ENCODE measurements around the gene LMLN.
A peak's percentile ranks its signal among the peaks of the same experiment; 100 is the strongest.
"Not testable (repeated sequence)": the region's sequence is repeated elsewhere in the genome, so short reads cannot be mapped to it uniquely, and the experiment has no call there.

Gene LMLN

GRCh38 chr3:197959891-197960693 is at the start of gene LMLN:
LMLN (plus strand) TSS chr3:197960217; CDS start chr3:197960246, 29 bp downstream.
- peak within 1 kb of the TSS; percentile 74 for H3K27ac ChIP-seq (ENCODE audit: low read depth, low read length)
- no peaks in the 10 kb centered on the region for H3K9me3 ChIP-seq (ENCODE audit: control insufficient read depth in 1 of 2, low read length in 2 of 2)
- peaks cover 22 to 25% of the 10 kb centered on the region in 2 donors for H3K4me1 ChIP-seq (ENCODE audit: control insufficient read depth in 1 of 2, insufficient read depth in 2 of 2, low read length in 2 of 2)
- H3K9ac ChIP-seq (ENCODE audit: low read depth in 1 of 2, low read length in 2 of 2), result peak within 1 kb of the TSS; percentile 56 to 75
- H3K4me3 ChIP-seq (ENCODE audit: low read depth in 1 of 2, low read length in 2 of 2), result peak within 1 kb of the TSS; percentile 89 to 93
- H3K27me3 ChIP-seq (ENCODE audit: control insufficient read depth in 1 of 2, insufficient read depth in 2 of 2, low read length in 2 of 2), result no peaks in the 10 kb centered on the region
- peaks cover 9 to 18% of the 10 kb centered on the region in 2 donors for H3K36me3 ChIP-seq (ENCODE audit: control insufficient read depth in 1 of 2, insufficient read depth in 2 of 2, low read length in 2 of 2)

- Histone ChIP-seq H3K9ac (ENCODE audit: low read depth in 1 of 2, low read length in 2 of 2) (no peak overlapping the region), H3K9me3 (ENCODE audit: control insufficient read depth in 1 of 2, low read length in 2 of 2) (no peaks in the 10 kb centered on the region), H3K27me3 (ENCODE audit: control insufficient read depth in 1 of 2, insufficient read depth in 2 of 2, low read length in 2 of 2) (no peaks in the 10 kb centered on the region), H3K4me3 (ENCODE audit: low read depth in 1 of 2, low read length in 2 of 2) (no peak overlapping the region), H3K36me3 (ENCODE audit: control insufficient read depth in 1 of 2, insufficient read depth in 2 of 2, low read length in 2 of 2) (no peaks in the 10 kb centered on the region), H3K4me1 (ENCODE audit: control insufficient read depth in 1 of 2, insufficient read depth in 2 of 2, low read length in 2 of 2) (no peaks in the 10 kb centered on the region), H3K27ac (ENCODE audit: low read depth, low read length) (no peak overlapping the region)
These were observed 47.1 kb upstream of the LMLN start for GRCh38 chr3:197912741-197913476.

GRCh38 chr3:197913641-197914380 is 46.2 kb upstream of the LMLN start:
- no peaks in the 10 kb centered on the region for H3K4me1 ChIP-seq (ENCODE audit: control insufficient read depth in 1 of 2, insufficient read depth in 2 of 2, low read length in 2 of 2)
- no peaks in the 10 kb centered on the region for H3K27me3 ChIP-seq (ENCODE audit: control insufficient read depth in 1 of 2, insufficient read depth in 2 of 2, low read length in 2 of 2)
- no peaks in the 10 kb centered on the region for H3K9me3 ChIP-seq (ENCODE audit: control insufficient read depth in 1 of 2, low read length in 2 of 2)
- H3K9ac ChIP-seq (ENCODE audit: low read depth in 1 of 2, low read length in 2 of 2), result no peak overlapping the region
- no peak overlapping the region for H3K27ac ChIP-seq (ENCODE audit: low read depth, low read length)
- no peak overlapping the region for H3K4me3 ChIP-seq (ENCODE audit: low read depth in 1 of 2, low read length in 2 of 2)
- no peaks in the 10 kb centered on the region for H3K36me3 ChIP-seq (ENCODE audit: control insufficient read depth in 1 of 2, insufficient read depth in 2 of 2, low read length in 2 of 2)

GRCh38 chr3:197921429-197922275 is 38.4 kb upstream of the LMLN start:
- not testable (repeated sequence) for H3K27ac ChIP-seq (ENCODE audit: low read depth, low read length); H3K36me3 ChIP-seq (ENCODE audit: control insufficient read depth in 1 of 2, insufficient read depth in 2 of 2, low read length in 2 of 2); H3K4me3 ChIP-seq (ENCODE audit: low read depth in 1 of 2, low read length in 2 of 2); H3K9me3 ChIP-seq (ENCODE audit: control insufficient read depth in 1 of 2, low read length in 2 of 2); H3K4me1 ChIP-seq (ENCODE audit: control insufficient read depth in 1 of 2, insufficient read depth in 2 of 2, low read length in 2 of 2); H3K9ac ChIP-seq (ENCODE audit: low read depth in 1 of 2, low read length in 2 of 2); H3K27me3 ChIP-seq (ENCODE audit: control insufficient read depth in 1 of 2, insufficient read depth in 2 of 2, low read length in 2 of 2)

DNA sequence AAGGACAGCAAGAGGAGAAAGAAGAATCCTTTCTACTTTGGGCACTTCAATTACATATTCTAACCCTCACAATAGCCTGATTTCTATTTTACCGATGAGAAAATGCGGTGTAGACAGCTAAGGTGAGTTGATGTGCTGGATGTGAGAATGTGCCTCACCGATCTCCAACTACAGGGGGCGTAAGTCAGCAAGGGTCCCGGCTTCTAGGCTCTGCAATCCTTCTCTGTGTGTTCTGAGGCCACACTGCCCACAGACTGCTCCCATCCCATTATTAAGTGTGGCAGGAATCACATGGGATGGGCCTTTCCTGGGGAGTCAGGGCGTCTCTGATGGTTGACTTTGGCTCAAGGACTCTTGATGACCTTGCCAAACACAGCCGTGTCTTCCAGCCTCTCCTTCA is 33.6 kb upstream of the LMLN start:
- Histone ChIP-seq H3K9ac (ENCODE audit: low read depth in 1 of 2, low read length in 2 of 2) (no peak overlapping the region), H3K27me3 (ENCODE audit: control insufficient read depth in 1 of 2, insufficient read depth in 2 of 2, low read length in 2 of 2) (no peaks in the 10 kb centered on the region), H3K27ac (ENCODE audit: low read depth, low read length) (no peak overlapping the region), H3K4me3 (ENCODE audit: low read depth in 1 of 2, low read length in 2 of 2) (no peak overlapping the region), H3K4me1 (ENCODE audit: control insufficient read depth in 1 of 2, insufficient read depth in 2 of 2, low read length in 2 of 2) (no peaks in the 10 kb centered on the region), H3K9me3 (ENCODE audit: control insufficient read depth in 1 of 2, low read length in 2 of 2) (no peaks in the 10 kb centered on the region), H3K36me3 (ENCODE audit: control insufficient read depth in 1 of 2, insufficient read depth in 2 of 2, low read length in 2 of 2) (peaks cover 0 to 4% of the 10 kb centered on the region in 2 donors)

DNA sequence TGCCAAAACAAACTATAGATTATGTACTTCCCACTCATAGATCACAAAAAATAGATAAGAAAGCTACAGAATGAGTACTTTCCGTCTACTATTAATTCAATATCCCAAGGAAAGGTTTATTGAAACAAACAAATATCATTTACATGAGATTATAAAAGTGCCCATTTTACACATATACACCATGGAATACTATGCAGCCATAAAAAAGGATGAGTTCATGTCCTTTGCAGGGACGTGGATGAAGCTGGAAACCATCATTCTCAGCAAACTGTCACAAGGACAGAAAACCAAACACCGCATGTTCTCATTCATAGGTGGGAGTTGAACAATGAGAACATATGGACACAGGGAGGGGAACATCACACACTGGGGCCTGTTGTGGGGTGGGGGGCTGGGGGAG is 32.4 kb upstream of the LMLN start:
- H3K9ac ChIP-seq (ENCODE audit: low read depth in 1 of 2, low read length in 2 of 2); H3K36me3 ChIP-seq (ENCODE audit: control insufficient read depth in 1 of 2, insufficient read depth in 2 of 2, low read length in 2 of 2); H3K4me3 ChIP-seq (ENCODE audit: low read depth in 1 of 2, low read length in 2 of 2); H3K4me1 ChIP-seq (ENCODE audit: control insufficient read depth in 1 of 2, insufficient read depth in 2 of 2, low read length in 2 of 2); H3K27me3 ChIP-seq (ENCODE audit: control insufficient read depth in 1 of 2, insufficient read depth in 2 of 2, low read length in 2 of 2); H3K9me3 ChIP-seq (ENCODE audit: control insufficient read depth in 1 of 2, low read length in 2 of 2); H3K27ac ChIP-seq (ENCODE audit: low read depth, low read length): not testable (repeated sequence)

- Histone ChIP-seq H3K9me3 (ENCODE audit: control insufficient read depth in 1 of 2, low read length in 2 of 2) (no peaks in the 10 kb centered on the region), H3K9ac (ENCODE audit: low read depth in 1 of 2, low read length in 2 of 2) (no peak overlapping the region)
These were observed 23.1 kb upstream of the LMLN start for GRCh38 chr3:197936819-197937384.

DNA sequence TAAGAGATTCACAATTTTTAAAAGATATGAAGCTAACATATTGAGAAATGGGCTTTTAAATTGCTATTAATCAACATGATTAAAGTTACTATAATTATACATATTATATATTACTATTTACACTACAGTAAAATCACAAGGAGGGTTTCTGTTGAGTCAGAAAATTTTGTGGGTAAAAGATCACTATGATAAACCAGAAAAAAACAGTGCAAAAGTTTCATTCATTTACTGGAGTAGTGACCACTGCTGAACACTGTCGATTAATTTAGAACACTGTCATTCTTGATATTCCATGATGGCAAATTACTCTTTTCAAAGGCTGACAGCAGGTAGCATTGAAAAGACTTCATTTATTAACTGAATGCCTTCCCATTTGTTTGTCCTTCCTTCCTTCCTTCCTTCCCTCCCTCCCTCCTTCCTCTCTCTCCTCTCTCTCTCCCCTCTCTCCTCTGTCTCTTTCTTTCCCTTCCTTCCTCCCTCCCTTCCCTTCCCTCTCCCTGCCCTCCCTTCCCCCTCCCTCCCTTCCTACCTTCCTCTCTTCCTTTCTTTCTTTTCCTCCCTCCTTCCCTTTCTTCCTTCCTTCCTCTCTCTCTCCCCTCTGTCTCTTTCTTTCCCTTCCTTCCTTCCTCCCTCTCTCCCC is 19.2 kb upstream of the LMLN start:
- Histone ChIP-seq H3K9ac (ENCODE audit: low read depth in 1 of 2, low read length in 2 of 2) (no peak overlapping the region), H3K36me3 (ENCODE audit: control insufficient read depth in 1 of 2, insufficient read depth in 2 of 2, low read length in 2 of 2) (peaks cover 0 to 4% of the 10 kb centered on the region in 2 donors), H3K4me1 (ENCODE audit: control insufficient read depth in 1 of 2, insufficient read depth in 2 of 2, low read length in 2 of 2) (no peaks in the 10 kb centered on the region), H3K27ac (ENCODE audit: low read depth, low read length) (no peak overlapping the region), H3K4me3 (ENCODE audit: low read depth in 1 of 2, low read length in 2 of 2) (no peak overlapping the region), H3K9me3 (ENCODE audit: control insufficient read depth in 1 of 2, low read length in 2 of 2) (no peaks in the 10 kb centered on the region), H3K27me3 (ENCODE audit: control insufficient read depth in 1 of 2, insufficient read depth in 2 of 2, low read length in 2 of 2) (no peaks in the 10 kb centered on the region)

More at GRCh38 chr3:197936819-197937384, 23.1 kb upstream of the LMLN start:
- H3K27me3 ChIP-seq (ENCODE audit: control insufficient read depth in 1 of 2, insufficient read depth in 2 of 2, low read length in 2 of 2), result no peaks in the 10 kb centered on the region
- no peak overlapping the region for H3K4me3 ChIP-seq (ENCODE audit: low read depth in 1 of 2, low read length in 2 of 2)
- H3K4me1 ChIP-seq (ENCODE audit: control insufficient read depth in 1 of 2, insufficient read depth in 2 of 2, low read length in 2 of 2), result no peaks in the 10 kb centered on the region
- no peaks in the 10 kb centered on the region for H3K36me3 ChIP-seq (ENCODE audit: control insufficient read depth in 1 of 2, insufficient read depth in 2 of 2, low read length in 2 of 2)
- no peak overlapping the region for H3K27ac ChIP-seq (ENCODE audit: low read depth, low read length)

GRCh38 chr3:197942956-197943556 is 17.0 kb upstream of the LMLN start:
- H3K9me3 ChIP-seq (ENCODE audit: control insufficient read depth in 1 of 2, low read length in 2 of 2), result no peaks in the 10 kb centered on the region
- H3K36me3 ChIP-seq (ENCODE audit: control insufficient read depth in 1 of 2, insufficient read depth in 2 of 2, low read length in 2 of 2), result peaks cover 0 to 4% of the 10 kb centered on the region in 2 donors
- H3K9ac ChIP-seq (ENCODE audit: low read depth in 1 of 2, low read length in 2 of 2), result no peak overlapping the region
- H3K4me3 ChIP-seq (ENCODE audit: low read depth in 1 of 2, low read length in 2 of 2), result no peak overlapping the region
- no peak overlapping the region for H3K27ac ChIP-seq (ENCODE audit: low read depth, low read length)
- H3K27me3 ChIP-seq (ENCODE audit: control insufficient read depth in 1 of 2, insufficient read depth in 2 of 2, low read length in 2 of 2), result no peaks in the 10 kb centered on the region
- no peaks in the 10 kb centered on the region for H3K4me1 ChIP-seq (ENCODE audit: control insufficient read depth in 1 of 2, insufficient read depth in 2 of 2, low read length in 2 of 2)

Data from duodenal mucosa (tissue), 2 donors.